Measurements from ENCODE around the gene GPRC5C.
"Not testable (repeated sequence)": the region's sequence is repeated elsewhere in the genome, so short reads cannot be mapped to it uniquely, and the experiment has no call there.

GPRC5C gene, protein sequence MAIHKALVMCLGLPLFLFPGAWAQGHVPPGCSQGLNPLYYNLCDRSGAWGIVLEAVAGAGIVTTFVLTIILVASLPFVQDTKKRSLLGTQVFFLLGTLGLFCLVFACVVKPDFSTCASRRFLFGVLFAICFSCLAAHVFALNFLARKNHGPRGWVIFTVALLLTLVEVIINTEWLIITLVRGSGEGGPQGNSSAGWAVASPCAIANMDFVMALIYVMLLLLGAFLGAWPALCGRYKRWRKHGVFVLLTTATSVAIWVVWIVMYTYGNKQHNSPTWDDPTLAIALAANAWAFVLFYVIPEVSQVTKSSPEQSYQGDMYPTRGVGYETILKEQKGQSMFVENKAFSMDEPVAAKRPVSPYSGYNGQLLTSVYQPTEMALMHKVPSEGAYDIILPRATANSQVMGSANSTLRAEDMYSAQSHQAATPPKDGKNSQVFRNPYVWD

DNA sequence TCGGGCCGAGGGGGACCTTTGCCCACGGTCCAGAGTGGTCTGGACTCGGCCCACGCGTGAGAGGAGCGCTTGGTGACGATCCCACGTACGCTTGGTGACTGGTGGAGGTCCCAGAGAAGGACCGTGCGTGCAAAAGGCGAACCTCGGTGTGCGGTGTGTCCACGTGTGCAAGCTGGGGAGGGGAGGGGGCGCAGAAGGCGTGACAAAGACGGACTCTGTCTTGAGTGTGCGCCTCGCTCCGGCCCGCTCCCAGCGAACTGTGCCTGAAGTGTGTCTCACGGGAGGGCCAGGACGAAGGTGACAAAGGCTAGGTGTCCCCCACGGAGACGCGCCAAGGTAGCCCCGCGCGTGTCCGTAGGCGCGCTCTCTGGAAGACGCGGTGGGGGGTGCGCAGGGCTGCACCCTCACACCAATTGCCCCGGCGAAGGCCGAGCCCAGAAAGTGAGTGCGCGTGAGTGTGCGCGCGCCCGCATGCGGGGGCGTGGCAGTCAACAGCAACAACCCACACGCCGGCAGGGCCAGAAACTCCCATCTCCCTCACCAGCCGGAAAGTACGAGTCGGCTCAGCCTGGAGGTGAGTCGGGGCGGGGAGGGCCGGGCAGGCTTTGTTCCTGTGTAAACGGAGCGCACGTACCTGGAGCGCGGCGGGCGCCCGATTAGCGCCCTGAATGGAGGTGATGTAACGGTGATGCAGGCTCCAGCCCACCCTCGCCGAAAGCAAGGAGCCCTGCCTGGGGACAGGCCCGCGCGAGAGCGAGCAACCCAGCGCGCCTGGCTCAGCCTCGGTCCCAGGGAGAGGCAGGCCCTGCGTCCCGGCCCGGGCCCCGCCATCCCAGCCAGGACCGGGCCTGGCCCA, at the start of gene GPRC5C:
Gene GPRC5C, plus strand, starts transcription at position 521 of the 856 bp plus-strand sequence. CDS start 7,689 bp downstream, outside the sequence.
- DNase-seq: peak; percentile 39

DNA sequence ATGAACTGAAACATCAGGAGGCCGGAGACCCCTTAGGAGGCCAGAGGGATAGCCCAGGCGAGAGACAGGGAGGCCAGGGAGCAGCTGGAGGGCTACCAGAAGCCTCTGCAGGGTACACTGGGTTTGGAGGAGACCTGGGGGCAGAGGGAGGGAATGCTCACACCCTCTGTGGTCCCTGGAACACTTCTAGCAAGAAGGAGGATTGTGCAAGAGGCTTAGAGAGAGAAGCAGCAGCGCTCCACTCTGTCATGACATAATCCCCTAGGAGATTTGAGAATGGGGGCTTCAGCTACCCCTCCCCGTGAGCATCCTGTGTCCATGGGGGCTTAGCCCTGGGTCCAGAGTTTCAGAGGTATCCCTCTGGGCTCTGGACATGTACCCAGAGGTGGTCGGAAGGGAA, 48.7 kb upstream of the GPRC5C start:
- DNase-seq: peak; percentile 65

DNA sequence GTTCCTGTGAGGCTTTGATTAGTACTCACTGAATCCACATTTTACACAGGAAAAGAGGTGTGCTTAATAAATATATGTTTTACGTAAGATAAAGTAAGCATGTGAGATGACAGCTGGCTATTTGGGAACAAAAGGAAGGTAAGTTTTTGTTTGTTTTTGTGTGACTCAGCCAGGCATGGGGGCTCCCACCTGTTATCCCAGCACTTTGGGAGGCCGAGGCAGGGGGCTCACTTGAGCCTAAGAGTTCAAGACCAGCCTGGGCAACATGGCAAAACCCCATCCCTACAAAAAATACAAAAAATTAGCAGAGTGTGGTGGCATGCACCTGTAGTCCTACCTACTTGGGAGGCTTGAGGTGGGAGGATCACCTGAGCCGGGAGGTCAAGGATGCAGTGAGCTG, 46.7 kb upstream of the GPRC5C start:
- DNase-seq: no peak

DNA sequence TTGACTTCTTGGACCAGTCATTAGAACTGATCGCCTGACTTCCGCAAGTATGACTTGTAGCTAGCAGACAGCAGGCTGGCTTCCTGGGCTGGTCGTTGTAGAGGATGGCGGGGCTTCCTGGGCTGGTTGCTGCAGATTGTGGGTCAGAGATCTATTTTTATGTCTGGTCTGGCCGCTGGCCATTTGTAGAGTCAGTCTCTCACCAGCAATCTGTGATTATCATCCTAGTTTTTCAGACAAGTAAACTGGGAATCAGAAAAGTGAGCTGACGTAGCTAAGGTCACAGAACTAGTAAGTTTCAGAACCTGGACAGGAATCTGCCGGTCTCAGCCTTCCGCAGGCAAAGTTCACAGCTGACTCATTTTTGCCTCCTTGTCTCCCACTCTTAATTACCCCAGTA, 45.5 kb upstream of the GPRC5C start:
- DNase-seq: peak; percentile 33

DNA sequence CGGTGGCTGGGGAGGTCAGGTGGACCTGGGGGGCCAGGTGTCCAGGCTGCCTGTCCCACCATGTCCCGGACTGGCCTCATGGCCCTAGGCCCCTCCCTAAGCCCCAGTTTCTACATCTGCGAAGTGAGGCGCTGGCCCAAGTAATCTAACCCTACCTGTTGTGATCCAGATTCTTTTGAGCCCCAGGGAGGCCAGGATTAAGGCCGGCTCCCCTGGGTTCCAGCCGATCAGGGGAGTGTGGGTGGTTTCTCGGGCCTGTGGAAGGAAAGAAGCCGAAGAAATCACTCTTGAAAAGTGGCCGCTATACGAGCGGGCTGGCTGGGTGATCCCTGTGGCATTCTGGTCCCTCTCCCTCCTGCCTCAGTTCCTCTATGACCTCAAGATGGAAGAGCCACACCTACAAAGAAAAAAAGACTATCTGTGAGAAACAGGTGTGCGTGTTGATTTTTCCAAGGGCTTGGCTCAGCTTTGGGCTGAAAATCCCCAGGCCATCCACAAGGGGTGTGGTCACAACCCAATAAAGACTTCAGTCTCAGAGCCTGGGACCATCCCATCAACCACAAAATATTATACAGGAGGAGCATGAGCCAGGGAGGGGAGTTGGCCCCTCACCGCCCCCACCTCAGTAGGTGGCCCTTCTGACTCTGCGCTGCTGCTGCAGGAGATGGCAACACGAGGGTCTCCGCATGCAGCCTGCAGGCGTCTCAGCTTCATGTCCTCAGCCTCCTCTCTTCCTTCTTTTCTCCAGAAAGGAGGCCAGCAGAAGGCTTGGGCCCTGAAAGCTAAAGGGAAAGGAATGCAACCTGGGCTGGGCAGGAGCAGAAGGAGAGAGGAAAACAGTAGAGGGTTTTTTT, 44.3 kb upstream of the GPRC5C start:
- DNase-seq: no peak

DNA sequence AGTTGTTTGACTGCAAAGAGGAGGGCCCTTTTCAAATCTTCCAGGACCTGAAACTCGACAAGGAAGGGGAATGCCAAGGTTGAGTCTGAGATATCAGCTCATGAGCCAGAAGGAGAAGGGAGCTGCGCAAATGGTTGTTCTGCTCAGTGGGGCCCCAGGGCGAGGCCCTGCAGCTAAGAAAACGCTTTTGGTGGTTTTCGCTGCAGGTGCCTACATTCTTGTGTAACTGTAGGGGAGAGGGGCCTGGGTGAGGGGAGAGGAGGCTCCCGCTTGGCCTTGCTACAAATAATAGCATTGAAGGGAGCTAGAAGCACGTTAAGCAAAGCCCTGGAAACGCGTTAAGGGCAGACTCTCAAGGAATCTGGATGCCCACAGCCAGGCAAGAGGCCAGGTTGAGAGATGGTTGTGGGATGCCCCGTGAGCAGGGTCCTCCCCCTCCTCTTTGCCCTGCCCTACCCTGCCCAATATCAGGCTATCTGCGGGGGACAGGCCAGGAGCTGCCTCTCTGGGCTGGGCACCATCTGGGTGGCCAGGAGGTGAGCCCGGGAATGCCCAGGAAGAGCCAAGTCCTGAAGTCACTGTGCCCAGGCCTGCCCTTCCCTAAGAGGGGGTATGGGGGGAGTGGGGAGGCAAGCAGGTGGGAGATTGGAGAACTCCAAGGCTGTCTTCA, 42.7 kb upstream of the GPRC5C start:
- DNase-seq: no peak

DNA sequence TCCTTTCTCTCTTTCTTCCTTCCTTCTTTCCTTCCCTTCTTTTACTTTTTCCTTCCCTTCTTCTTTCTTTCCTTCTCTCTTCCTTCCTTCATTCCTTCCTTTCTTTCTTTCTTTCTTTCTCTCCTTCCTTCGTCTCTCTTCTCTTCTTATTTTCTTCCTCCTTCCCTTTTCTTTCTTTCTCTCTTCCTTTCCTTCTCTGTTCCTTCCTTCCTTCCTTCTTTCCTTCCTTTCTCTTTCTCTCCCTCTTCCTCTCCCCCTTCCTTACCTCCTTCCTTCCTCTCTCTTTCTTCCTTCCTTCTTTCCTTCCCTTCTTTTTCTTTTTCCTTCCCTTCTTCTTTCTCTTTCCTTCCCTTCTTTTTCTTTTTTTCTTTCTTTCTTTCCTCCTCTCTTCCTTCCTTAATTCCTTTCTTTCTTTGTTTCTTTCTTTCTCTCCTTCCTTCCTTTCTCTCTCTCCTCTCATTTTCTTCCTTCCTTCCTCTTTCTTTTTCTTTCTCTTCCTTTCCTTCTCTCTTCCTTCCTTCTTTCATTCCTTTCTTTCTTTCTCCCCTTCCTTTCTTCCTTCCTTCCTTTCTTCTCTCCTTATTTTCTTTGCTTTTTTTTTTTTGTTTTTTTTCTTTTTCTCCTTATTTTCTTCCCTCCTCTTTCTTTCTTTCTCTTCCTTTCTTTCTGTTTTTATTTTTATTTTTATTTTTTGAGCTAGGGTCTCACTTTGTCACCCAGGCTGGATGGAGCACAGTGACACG, 41.8 kb upstream of the GPRC5C start:
- DNase-seq: no peak

DNA sequence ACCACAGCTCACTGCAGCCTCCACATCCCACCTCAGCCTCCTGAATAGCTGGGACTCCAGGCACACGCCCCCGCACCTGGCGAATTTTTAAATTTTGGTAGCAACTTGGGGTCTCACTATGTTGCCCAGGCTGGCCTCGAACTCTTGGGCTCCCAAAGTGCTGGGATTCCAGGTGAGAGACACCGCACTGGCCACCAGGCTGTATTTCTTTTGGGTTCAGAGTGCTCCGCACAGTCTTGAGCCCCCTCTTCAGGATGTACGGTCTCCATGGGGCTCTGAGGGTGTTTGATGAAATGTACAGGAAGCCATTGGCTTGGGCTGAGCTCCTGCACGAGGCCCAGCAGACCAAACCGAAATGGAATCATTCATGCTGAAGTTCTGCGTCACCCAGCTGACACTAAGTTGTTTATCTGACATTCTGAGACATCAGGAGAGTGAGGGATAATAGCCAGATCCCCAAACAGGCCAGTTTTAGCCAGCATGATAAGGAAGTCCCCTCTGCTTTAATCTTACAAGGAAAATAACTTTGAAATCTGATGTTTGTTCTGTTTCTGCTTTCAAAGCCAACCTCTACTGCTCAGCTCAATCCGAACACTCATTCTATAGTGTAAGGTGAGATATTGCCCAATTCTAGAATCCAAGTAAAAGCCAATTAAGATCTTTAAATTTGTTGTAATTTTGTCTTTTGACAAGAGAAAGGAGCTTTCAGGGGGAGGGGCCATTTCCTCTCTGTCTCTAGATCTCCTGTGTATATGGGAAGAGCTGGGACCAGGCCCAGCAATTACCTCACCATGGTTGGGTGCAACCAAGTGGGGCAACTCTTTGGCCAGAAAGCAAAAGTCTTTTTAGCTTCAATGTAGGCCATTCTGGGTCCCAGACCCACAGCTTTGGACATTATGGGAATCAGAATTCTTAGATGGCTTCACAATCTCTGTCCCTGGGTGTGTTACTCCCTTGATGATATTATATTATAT, 40.9 kb upstream of the GPRC5C start:
- DNase-seq: no peak

DNA sequence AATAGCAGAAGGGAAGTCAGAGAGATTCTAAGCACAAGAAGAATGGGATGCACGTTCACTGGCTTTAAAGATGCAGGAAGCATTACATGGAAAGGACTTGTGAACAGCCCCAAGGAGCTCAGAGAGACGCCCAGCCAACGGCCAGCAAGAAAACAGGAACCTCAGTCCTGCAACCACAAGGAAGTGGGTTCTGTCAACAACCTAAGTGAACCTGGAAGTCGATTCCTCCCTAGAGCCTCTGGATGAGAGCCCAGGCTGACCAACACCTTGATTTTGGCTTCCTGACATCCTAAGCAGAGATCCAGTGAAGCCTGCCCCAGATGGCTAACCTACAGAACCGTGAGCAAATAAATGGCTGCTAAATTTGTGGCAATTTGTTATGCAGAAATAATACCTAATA, 40.1 kb upstream of the GPRC5C start:
- DNase-seq: peak; percentile 64

DNA sequence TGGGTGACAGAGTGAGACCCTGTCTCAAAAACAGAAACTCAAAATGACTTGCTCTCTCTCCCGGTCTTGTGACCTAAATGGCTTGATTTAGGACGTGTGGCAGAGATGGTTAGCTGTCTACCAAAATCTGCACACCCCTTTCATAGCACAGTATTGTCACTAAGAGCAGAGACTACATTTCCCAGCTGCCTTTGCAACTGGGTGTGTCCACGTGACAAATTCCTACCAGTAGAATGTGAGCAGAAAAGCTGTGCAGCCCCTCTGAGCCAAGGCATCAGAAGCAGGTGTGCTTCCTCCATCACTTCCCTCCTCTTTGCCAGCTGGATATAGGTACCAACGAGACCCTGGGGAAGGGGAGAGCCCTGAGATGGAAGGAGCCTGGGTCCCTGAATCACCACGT, 39.0 kb upstream of the GPRC5C start:
- DNase-seq: no peak

DNA sequence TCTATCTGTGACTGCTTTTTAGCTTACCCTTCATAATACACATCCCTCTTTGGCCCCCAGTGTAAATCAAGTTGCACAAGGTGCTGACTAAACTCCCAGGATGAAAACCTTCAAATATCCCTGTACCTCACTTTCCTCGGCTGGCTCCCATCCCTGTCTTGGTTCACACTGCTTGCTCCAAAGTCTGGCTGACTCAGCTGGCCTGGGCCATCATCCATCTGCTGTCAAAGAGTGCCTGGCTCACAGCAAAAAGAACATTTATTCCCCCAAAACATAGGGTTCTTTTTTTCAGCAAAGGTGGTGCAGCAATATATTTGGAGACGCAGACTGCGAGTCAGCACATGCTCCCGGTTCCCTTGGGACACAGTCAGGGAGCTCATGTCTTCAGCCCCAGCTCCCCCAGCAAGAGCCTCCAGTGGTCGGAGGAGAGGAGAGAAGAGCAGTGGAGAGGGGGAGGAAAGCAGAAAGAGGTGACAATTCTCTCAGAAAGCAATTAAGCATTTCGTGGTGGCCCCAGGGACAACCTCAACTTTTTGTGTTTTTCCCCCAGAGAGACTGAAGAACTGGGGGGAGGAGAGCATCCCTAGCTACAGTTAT, 38.4 kb upstream of the GPRC5C start:
- no peak for DNase-seq

DNA sequence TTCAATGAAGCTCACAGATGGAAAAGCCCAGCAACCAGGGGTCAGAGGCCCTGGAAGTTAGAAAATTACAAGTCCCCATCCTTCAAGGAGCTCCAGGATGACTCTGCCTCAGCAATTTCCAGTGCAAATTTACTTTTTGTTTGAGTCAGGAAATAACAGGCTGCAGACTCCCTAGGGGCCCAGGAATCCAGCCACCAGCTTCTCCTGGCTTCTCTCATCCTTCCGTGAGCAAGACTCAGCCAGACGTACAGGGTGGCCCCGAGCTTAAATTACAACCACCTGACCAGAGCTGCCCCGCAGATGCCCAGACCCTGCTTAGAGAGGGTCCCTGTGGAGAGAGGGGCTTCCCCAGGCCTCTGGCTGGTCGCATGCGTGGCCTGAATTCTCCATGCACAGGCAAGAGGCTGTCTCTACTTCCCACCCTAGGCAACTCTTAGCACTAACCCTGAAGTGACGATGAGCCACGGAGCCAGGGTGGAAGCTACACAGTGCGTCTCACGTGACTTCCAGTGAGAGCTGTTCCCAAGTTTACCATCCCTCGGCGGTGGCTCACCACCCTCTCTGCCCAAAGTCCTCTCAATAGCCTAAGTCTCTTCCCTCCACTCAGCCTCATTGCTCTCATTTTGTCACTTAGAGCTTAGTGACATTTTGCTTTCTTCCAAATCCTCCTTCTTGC, 37.5 kb upstream of the GPRC5C start:
- DNase-seq: no peak

DNA sequence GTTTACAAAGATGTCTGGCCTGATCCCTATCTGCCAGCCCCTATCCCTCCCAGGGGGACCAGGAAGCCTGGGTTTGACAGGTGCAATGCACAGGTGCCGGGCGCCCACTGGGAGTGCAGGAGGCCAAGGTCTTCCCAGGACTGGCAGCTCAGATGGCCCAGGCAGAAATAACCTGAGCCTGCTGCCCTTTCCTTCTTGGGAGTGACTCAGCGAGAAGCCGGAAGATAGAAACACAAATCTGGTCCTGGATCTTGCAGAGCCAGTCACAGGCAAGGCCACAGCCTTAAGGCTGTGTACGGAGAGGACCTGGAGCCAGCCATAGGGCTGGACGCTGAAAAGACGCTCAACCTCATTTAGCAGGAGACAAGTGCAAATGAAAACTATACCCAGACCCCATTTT, 36.9 kb upstream of the GPRC5C start:
- no peak for DNase-seq

DNA sequence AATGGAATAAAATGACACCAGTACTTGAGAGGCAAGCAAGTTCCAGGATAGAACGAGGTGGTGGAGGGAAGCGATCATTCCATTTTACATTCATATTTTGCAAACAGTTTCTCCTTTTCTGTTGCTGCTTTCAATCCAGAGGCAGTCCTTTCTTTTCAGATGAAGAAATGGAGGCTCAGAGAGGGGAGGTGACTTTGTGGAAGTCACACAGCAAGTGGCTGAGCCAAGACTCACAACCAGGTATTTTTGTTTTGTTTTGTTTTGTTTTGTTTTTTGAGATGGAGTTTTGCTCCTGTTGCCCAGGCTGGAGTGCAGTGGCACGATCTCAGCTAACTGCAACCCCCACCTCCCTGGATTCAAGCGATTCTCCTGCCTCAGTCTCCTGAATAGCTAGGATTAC, 35.3 kb upstream of the GPRC5C start:
- DNase-seq: no peak

DNA sequence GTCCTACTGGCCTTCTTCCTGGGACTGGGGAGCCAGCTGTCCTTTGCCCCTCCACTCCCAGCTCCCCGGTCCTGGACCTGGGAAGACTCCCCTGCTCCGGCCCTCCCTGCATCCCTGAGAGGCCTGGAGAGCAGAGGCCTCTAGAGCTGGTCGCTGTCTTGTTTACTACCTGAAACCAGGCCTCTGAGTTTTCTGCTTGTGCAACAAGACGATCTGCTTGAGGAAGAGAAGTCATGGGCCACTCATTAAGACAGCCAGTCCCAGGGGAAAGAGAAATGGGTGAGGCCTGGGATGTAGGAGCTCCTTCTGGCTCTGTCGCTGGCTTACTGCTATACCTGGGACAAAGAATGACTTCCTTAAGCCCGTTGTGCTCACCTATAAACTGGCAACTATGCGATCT, 29.8 kb upstream of the GPRC5C start:
- no peak for DNase-seq

DNA sequence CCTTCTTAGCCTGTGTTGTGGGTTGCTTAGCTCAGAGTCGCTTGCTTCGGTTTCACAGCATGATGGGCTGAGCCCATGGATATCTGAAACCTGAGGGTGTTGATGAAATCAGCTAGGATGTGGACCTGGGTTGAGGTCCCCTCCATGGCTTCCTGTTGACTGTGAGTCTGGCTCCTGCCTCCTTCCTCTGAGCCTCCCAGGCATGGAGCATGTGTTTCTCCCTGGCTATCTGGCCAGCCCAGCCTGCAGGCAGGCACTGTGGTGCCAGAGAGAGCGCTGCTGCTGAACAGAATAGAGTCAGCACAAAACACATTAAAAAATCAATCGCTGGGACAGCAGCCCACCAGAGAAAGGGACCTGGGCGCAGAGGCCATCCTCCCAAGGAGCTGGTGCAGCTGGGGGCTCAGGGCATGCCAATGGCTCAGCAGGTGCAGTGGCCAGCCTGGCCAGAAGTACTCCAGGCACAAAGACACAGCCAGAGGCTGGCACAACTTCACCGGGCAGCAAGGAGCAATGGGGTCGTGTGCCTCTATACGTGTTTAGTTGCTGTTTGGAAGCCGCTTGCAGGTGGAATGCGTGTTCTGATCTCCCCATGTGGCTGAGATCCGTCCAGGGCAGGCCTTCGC, 28.3 kb upstream of the GPRC5C start:
- DNase-seq: no peak

DNA sequence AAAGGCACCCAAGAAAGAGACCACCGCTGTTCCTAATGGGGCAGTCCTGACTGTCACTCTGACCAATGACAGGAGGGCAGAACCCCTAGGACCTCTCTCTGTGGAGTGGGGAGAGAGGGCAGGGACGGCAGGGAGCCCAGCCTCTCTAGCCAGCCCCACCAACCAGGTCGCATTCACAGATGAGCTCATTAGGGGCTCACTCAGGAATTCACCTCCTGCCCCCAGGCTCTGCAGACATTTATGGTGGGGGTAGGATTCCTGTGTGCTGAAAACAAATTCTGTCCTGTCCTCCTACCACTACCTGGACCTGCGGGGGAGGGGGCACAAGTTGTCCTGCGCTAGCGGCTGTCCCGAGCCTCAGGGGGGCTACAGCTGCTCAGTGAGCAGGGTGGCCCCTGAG, 27.7 kb upstream of the GPRC5C start:
- DNase-seq: no peak

DNA sequence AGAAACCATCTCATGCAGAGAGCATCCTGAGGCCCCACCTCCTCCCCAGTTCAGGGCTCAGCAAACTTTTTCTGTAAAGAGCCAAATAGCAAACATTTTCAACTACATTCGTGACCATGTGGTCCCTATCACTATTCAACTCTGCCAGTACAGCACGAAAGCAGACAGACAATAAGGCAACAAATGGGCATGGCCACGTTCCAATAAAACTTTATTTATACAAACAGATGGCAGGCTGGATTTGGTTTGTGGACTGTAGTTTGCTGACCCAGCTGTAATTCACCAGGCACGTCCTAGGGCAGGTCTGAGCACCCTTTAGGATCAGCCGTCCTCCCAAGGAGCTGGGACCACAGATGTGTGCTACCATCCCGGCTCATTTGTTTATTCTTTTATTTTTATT, 27.1 kb upstream of the GPRC5C start:
- no peak for DNase-seq

DNA sequence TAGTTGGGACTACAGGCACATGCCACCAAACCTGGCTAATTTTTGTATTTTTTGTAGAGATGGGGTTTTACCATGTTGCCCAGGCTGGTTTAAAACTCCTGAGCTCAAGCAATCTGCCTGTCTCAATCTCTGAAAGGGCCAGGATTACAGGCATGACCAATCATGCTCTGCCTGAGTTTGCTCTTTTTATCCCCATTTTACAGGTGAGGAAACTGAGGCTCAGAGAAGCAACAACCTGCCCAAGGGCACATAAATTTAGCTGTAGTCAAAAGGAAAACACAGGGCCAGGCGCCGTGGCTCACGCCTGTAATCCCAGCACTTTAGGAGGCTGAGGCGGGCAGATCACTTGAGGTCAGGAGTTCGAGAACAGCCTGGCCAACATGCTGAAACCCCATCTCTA, 26.6 kb upstream of the GPRC5C start:
- not testable (repeated sequence) for DNase-seq

Measured in MV-4-11 (cell line).